ENCODE measurements around the gene ZNF207. TPM values are rescaled to one million over a fixed set of nuclear protein-coding genes. Genes with fewer than 3 reads are reported as not detected.
A peak's percentile ranks its signal among the peaks of the same experiment; 100 is the strongest.

The ZNF207 gene
- total and polyA plus RNA-seq, 10 of the 15 experiments (the other 5 are each of a cell fraction or from before 2014, with no cell fraction given) = 156 to 348 (median 205) TPM

DNA sequence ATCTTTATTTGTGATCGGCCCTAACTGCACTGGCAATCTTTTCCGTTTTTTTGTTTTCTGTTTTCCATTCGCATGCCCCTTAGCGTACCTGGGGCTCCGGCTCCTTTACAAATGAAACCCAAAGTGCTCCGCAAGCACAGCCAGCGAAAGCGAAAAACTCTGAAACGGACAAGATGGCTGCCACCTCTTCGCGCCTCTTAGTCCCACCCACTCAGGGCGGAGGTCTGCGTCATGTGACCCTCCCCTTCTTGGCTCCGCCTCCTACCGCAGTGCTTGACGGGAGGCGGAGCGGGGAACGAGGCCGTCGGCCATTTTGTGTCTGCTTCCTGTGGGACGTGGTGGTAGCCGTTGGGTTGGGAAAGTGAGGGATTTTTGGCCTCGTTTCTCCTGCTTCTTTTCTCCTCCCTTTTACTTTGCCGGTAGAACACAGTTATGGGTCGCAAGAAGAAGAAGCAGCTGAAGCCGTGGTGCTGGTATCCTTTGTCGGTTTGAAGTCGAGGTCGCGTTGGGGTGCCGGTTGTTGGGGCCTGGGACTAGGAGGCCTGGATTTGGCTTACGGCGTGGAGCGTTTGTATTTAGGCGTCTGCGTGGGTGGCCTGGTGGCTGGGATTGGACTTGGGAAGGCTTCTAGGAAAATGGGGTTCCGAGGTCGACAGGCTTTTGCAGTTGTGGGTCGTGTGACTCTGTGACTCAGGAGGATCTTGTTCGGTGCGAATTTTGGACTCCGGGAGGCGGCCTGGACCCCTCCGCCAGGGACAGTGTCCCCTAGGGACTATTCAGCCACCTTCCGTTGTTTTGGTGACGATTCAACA lies at the start of gene ZNF207 (continued):
- TF ChIP-seq, protein P1, sequence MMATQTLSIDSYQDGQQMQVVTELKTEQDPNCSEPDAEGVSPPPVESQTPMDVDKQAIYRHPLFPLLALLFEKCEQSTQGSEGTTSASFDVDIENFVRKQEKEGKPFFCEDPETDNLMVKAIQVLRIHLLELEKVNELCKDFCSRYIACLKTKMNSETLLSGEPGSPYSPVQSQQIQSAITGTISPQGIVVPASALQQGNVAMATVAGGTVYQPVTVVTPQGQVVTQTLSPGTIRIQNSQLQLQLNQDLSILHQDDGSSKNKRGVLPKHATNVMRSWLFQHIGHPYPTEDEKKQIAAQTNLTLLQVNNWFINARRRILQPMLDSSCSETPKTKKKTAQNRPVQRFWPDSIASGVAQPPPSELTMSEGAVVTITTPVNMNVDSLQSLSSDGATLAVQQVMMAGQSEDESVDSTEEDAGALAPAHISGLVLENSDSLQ (IDR thresholded peaks at IDR 0.05) = peak; percentile 52
- TF ChIP-seq MTA3 (IDR thresholded peaks at IDR 0.05; ENCODE audit: borderline replicate concordance, low read length) (peak; percentile 10; the same call in 1 of the 2 replicates), FOXK2 (IDR thresholded peaks at IDR 0.05) (no peak), ZNF622 (IDR thresholded peaks at IDR 0.05) (no peak)
- TF ChIP-seq, protein P2, sequence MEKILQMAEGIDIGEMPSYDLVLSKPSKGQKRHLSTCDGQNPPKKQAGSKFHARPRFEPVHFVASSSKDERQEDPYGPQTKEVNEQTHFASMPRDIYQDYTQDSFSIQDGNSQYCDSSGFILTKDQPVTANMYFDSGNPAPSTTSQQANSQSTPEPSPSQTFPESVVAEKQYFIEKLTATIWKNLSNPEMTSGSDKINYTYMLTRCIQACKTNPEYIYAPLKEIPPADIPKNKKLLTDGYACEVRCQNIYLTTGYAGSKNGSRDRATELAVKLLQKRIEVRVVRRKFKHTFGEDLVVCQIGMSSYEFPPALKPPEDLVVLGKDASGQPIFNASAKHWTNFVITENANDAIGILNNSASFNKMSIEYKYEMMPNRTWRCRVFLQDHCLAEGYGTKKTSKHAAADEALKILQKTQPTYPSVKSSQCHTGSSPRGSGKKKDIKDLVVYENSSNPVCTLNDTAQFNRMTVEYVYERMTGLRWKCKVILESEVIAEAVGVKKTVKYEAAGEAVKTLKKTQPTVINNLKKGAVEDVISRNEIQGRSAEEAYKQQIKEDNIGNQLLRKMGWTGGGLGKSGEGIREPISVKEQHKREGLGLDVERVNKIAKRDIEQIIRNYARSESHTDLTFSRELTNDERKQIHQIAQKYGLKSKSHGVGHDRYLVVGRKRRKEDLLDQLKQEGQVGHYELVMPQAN (conservative IDR thresholded peaks at IDR 0.05) = peak; percentile 34; the same call in 1 of the 2 replicates
- TF ChIP-seq, protein P3, sequence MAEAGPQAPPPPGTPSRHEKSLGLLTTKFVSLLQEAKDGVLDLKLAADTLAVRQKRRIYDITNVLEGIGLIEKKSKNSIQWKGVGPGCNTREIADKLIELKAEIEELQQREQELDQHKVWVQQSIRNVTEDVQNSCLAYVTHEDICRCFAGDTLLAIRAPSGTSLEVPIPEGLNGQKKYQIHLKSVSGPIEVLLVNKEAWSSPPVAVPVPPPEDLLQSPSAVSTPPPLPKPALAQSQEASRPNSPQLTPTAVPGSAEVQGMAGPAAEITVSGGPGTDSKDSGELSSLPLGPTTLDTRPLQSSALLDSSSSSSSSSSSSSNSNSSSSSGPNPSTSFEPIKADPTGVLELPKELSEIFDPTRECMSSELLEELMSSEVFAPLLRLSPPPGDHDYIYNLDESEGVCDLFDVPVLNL (IDR thresholded peaks at IDR 0.05; ENCODE audit: low read depth, low read length) = peak; percentile 69; the same call in 1 of the 2 replicates

DNA sequence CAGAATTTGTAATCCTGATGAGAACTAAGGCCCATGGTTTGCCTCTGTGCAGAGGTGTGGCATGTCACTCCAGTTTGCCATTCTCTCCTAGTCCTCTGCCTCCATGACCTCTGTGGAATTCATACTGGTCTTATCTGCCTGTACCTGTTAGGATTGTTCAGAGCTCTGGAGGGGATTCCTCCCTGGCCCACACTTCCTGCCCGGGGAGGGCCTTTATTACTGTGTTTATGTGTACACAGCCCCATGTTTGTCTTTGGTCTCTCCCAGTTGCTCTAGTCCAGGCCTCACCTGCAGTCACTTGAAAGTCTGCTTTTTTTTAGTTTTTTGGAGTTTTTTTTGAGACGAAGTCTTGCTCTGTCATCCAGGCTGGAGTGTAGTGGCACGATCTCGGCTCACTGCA lies 47.9 kb upstream of the ZNF207 start:
- H3K36me3 ChIP-seq (ENCODE audit: control insufficient read depth in 2 of 2, insufficient read depth in 2 of 2, low read length in 1 of 2) = no peaks in the 10 kb centered on the region
- BruUV-seq (replicated peaks) = no TSS peak
- H3K4me3 ChIP-seq = no peak overlapping the region
- no peak overlapping the region for H3K9ac ChIP-seq (ENCODE audit: control insufficient read depth, insufficient read depth, low read length)
- no peak overlapping the region for H3K27ac ChIP-seq (ENCODE audit: control insufficient read depth, insufficient read depth)
- ChIA-PET SMC1A (ENCODE audit: uncharacterized antibody, unreplicated experiment) (no interaction called here), CTCF (no interaction called here), RAD21 (ENCODE audit: unreplicated experiment) (no interaction called here), POLR2A (no interaction called here)
- ATAC-seq = no peak
- WGBS (ENCODE audit: insufficient coverage, insufficient replicate concordance, low lambda C conversion rate, missing lambda C conversion rate) = 60% methylated on average over 4 of the region's 4 CpGs
- no peaks in the 10 kb centered on the region for H3K9me3 ChIP-seq (replicated peaks; ENCODE audit: control insufficient read depth, insufficient read depth, low read length)
- no peak overlapping the region for H2AFZ ChIP-seq (ENCODE audit: control insufficient read depth, low read depth, low read length)
- in situ Hi-C loops (cut with MboI) (no loop called here), intact Hi-C loops (cut with micrococcal nuclease; ENCODE audit: unreplicated experiment) (no loop called here)
- H4K20me1 ChIP-seq (ENCODE audit: control insufficient read depth, insufficient read depth) = no peaks in the 10 kb centered on the region; the same call in 1 of the 2 replicates
- H3K27me3 ChIP-seq (replicated peaks in 1 of 2; ENCODE audit: control insufficient read depth in 2 of 2, insufficient read depth in 2 of 2, low read length in 1 of 2) = peaks cover 0 to 2% of the 10 kb centered on the region in 2 experiments; a peak in 1 of 4 replicates
- H3K4me2 ChIP-seq (ENCODE audit: control insufficient read depth, insufficient read depth) = no peak overlapping the region
- FAIRE-seq = no peak
- H3K79me2 ChIP-seq (ENCODE audit: control insufficient read depth, insufficient read depth, low read length) = no peaks in the 10 kb centered on the region
- no peak for DNase-seq (ENCODE audit: low read depth, low spot score)
- no peaks in the 10 kb centered on the region for H3K4me1 ChIP-seq (ENCODE audit: control insufficient read depth, insufficient read depth, low read length)
- TF ChIP-seq SUPT20H (IDR thresholded peaks at IDR 0.05; ENCODE audit: borderline replicate concordance, control insufficient read depth, low read depth, low read length) (no peak), CHD2 (IDR thresholded peaks at IDR 0.05; ENCODE audit: borderline replicate concordance, low read depth, low read length) (no peak), BRCA1 (IDR thresholded peaks at IDR 0.05; ENCODE audit: low read depth, low read length) (no peak), MTA2 (IDR thresholded peaks at IDR 0.05; ENCODE audit: low read depth) (no peak)
- TF ChIP-seq, protein P4, sequence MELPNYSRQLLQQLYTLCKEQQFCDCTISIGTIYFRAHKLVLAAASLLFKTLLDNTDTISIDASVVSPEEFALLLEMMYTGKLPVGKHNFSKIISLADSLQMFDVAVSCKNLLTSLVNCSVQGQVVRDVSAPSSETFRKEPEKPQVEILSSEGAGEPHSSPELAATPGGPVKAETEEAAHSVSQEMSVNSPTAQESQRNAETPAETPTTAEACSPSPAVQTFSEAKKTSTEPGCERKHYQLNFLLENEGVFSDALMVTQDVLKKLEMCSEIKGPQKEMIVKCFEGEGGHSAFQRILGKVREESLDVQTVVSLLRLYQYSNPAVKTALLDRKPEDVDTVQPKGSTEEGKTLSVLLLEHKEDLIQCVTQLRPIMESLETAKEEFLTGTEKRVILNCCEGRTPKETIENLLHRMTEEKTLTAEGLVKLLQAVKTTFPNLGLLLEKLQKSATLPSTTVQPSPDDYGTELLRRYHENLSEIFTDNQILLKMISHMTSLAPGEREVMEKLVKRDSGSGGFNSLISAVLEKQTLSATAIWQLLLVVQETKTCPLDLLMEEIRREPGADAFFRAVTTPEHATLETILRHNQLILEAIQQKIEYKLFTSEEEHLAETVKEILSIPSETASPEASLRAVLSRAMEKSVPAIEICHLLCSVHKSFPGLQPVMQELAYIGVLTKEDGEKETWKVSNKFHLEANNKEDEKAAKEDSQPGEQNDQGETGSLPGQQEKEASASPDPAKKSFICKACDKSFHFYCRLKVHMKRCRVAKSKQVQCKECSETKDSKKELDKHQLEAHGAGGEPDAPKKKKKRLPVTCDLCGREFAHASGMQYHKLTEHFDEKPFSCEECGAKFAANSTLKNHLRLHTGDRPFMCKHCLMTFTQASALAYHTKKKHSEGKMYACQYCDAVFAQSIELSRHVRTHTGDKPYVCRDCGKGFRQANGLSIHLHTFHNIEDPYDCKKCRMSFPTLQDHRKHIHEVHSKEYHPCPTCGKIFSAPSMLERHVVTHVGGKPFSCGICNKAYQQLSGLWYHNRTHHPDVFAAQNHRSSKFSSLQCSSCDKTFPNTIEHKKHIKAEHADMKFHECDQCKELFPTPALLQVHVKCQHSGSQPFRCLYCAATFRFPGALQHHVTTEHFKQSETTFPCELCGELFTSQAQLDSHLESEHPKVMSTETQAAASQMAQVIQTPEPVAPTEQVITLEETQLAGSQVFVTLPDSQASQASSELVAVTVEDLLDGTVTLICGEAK (IDR thresholded peaks at IDR 0.05; ENCODE audit: borderline replicate concordance) = no peak
